Astrocyte of the cerebellum (primary cell): ENCODE results near the gene ILF3.

Experiments
- DNase-seq: peaks from one replicate; pipeline ENCODE4 v3.0.0-alpha.2; 2011; ENCODE audit warnings: low read depth
- H3K4me3 ChIP-seq: 2 replicates; pipeline ENCODE4 v1.5.1; 2011; ENCODE audit warnings: mild to moderate bottlenecking, low read depth, low read length, moderate library complexity
- CTCF ChIP-seq: IDR thresholded peaks from 2 replicates; pipeline ENCODE4 v1.5.1; 2012; ENCODE audit warnings: low read length, low read depth, moderate library complexity, mild to moderate bottlenecking; ENCODE audit errors: missing control alignments
- in situ Hi-C: cut with HindIII; loops from 2 replicates; pipeline ENCODE4 v1.10.0; 2017; ENCODE audit warnings: low sequenced_read_pairs

ILF3 gene

GRCh38 chr19:10639836-10640235 is 14.3 kb upstream of the ILF3 start:
- H3K4me3 ChIP-seq: no peak overlapping the region
- in situ Hi-C loops: no loop called here
- DNase-seq: no peak
- TF ChIP-seq CTCF: no peak

GRCh38 chr19:10640361-10640760 is 13.8 kb upstream of the ILF3 start:
- no peak for TF ChIP-seq CTCF
- DNase-seq: no peak
- in situ Hi-C loops: no loop called here
- no peak overlapping the region for H3K4me3 ChIP-seq

- H3K4me3 ChIP-seq: no peak overlapping the region
- no peak for TF ChIP-seq CTCF
- in situ Hi-C loops: no loop called here
- DNase-seq: no peak
Measured at GRCh38 chr19:10641248-10641647, 12.9 kb upstream of the ILF3 start.

- in situ Hi-C loops: no loop called here
- no peak for DNase-seq
- no peak for TF ChIP-seq CTCF
- H3K4me3 ChIP-seq: no peak overlapping the region
Measured at GRCh38 chr19:10642473-10643171, 11.5 kb upstream of the ILF3 start.

- in situ Hi-C loops: no loop called here
- no peak overlapping the region for H3K4me3 ChIP-seq
- no peak for TF ChIP-seq CTCF
- DNase-seq: no peak
Measured at GRCh38 chr19:10643172-10643967, 10.8 kb upstream of the ILF3 start.

GRCh38 chr19:10643968-10644259 is 10.2 kb upstream of the ILF3 start:
- TF ChIP-seq CTCF: no peak
- no peak overlapping the region for H3K4me3 ChIP-seq
- DNase-seq: no peak
- in situ Hi-C loops: no loop called here
